Left renal cortex interstitium (tissue), 4 donors: Measurements from ENCODE around the gene LYZL4. TPM values are rescaled to one million over a fixed set of nuclear protein-coding genes. Genes with fewer than 3 reads are reported as not detected.

Source experiments
- DNase-seq, 4 donors: peaks; one replicate each; pipeline ENCODE4 v3.0.0-alpha.2; 2013; ENCODE audit warnings: low read depth in 4 of 4, low spot score in 2 of 4, missing footprints in 1 of 4
- polyA plus RNA-seq, 4 donors: library from polyadenylated mRNA; unstranded; fragments of 120-200 nt; gene quantifications; one replicate each; pipeline ENCODE4 v1.2.1, GENCODE V29; 2013; ENCODE audit not compliant: insufficient read length in 4 of 4

LYZL4 gene
- polyA plus RNA-seq, 4 donors: not detected

DNA sequence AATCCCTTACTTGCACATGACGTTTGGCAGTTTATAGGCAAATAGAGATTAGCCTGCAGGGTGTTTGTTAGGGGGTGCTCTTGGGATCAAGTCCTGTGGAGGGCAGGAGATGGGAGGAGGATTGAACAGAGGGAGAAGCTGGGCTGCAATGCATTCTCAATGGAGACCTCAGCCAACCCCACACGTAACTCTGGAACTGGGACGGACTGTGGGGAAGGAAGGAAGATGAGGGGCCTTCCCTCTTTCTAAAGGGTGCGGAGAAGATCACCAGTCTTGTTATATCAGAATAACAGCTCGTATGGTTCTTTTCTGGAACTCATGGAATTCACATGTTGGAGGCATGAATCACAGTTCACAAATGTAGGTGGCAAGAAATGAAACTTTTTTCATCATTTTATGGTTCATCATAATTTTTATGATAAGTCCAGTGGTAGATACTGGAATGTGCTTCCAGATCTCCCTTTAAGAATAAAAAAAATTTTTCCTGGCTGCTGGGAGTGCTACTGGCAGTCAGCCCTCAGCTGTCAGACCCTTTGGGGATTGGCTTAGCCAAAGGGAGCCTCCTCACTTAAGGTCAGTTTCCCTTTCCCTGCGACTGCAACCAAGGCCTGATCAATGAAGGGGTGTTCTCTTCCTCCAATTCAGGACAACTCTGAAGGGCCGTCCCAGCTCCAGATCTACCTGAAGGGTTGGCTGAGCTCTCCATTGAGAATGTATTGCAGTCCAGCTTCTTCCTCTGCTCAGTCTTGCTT, 20.5 kb upstream of the LYZL4 start:
- DNase-seq: no peak

DNA sequence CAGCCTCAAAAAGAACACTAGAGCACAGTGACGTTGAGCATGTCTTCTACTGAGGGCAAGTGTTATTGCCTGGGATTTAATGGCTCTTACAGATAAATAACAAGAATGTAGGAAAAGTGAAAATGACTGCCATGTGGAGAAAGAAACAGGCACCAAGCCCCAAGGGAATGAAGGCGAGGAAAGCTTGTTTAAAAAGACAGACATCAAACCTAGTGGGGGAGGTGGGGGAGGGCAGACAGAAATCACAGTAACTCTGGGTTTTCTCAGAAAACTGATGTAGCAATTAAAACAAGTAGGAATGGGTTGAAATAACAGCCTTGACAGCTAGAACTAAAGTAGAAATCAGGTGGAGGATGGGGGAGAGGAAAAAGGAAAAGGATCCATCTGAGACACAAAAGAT, 18.4 kb upstream of the LYZL4 start:
- no peak for DNase-seq

DNA sequence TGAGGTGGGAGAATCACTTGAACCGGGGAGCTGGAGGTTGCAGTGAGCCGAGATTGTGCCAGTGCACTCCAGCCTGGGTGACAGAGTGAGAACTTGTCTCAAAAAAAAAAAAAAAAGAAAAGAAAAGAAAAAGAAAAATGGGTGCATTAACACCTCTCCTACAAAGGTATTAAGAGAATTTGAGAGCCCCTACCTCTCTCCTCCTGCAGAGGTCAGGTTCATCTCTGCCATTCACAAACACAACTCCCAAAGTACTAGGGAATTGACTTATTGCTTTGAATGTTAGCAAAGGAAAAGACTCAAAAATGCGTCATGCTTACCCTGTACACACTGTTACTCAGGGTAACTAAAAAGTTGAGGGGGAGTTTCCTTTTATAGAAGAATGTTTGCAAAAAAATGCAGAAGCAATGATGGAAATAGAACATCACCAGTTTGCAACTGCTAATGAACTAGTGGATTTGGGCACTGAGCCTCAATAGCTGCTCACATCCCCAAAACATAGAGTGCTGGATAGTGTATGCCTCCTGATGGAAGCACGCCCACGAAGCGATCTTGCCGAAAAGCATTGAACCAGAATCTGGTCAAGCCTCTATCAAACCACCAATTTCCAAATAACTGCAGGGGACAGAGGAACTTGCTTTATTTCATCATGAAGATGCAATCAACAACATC, 15.5 kb upstream of the LYZL4 start:
- no peak for DNase-seq

DNA sequence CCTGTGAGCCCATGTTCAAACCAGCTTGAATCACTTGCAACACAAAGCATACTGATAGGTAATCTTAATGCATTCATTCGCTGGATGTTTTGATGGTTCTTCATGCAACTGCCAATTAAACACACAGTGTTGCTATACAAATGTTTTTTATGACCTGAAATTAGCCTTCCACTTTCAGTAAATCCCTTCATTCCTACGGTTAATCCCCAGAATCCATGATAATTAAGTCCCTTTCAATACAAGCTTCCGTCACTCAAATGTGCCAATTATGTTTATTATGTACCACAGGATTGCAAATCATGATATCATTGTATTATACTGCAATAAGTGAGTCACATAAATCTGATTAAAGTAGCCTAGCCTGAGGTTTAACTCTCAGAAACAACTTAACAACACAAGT, 14.5 kb upstream of the LYZL4 start:
- DNase-seq: no peak

DNA sequence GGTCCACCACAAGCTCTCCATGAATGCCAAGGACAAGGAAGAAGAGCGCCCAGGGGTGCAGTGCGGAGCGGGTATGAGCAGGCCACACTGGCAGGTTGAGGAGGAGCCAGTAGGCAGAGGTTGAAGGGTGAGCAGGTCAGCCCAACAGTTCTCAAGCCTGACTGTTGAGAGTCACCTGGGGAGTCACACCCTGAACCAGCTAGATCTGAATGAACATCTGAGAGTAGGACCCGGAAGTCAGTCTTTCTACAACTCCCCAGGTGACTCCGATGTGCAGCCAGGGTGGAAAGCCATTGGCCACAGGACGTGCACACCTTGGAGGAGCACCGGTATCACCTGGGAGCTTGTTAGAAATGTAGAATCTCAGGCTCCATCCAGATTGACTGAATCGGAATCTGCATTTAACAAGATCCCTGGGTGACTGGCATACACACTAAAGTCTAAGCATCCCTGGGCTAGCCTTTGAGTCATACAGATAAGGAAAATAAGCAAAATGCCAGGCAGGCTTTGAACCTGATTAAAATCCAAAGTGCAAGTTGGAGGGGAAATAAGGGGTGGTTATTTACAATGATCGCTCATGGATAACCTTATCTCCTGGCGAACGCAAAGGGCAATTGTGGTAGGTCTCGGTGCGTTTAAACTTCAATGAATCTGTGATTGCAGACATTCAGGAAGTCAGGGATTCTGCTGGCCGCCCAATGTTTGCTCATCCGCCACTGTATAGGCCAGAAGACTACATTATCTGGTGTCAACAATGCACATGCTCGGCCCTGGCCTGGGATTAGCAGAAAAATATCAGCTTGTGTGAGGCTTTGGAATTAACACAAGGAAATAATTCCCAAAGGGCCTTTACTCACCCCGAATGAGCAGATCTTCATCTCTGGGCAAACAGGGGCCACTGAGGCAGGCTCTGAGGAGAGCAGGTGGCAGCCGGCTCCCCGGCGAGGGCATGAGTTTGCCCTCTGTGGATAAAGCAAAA, 11.7 kb upstream of the LYZL4 start:
- no peak for DNase-seq

DNA sequence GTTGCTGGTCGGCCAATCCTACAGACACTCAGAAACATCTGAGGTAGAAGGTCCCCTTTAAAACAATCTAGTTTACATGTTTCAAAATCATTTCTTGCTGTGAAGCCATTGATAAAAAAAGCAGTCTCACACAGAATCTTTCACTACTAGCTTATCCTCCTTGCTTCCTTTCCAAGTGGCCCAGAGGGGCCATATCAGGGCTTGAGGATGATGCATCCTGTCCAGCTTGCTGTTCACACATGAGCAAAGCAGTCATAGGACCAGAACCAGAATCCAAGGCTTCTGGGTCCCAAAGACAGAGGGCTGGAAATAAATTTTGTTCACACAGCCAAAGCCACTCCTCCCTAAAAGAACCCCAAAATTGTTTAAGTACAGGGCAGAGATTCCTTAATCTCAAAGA, 9.2 kb upstream of the LYZL4 start:
- DNase-seq: no peak

DNA sequence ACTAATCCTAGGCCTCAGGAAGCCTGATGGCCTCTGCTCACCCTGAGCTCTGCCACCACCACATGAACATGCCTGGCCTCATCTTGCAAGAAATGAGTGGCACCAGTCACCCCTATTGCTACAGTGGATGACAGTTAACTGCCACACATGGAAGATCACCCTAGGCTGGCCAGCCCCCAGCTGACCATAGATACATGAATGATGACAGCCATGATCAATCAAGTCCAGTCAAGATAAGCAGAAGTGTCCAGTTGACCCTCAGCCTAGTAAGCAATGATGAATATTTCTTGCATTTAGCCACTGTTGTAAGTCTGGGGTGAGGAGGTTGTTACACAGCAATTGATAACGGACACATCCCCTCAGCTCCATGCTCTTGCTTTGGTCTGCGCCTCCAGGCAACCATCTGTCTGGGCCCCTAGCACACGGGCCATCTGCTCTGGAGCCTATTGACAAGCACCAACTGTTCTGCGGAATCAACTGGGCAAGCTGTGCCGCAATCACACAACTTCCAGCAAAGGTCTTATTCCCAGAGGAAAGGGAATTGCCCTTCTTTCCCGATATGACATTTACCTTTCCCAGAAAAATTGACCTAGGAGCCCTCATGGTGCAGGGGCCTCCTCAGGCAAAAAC, 2.2 kb upstream of the LYZL4 start:
- no peak for DNase-seq

DNA sequence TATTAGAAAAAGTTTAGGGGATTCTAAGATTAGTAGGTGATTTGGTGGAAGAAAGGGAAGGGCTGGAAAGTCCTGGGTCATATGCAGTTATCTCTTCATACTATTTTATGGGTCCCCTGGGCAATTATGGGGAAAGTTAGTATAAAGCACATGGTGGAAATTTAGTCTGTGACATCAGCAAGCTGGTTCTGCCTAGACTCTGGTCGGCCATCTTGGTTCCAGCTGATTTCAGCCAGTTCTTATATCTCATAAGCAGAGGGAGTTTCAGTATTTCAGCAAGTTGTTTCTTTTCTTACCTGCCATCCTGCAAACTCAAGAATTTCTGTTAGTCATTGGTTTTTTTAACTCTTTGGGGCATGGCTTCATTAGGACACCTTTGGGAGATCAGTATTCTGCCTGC, 1.0 kb upstream of the LYZL4 start:
- no peak for DNase-seq

DNA sequence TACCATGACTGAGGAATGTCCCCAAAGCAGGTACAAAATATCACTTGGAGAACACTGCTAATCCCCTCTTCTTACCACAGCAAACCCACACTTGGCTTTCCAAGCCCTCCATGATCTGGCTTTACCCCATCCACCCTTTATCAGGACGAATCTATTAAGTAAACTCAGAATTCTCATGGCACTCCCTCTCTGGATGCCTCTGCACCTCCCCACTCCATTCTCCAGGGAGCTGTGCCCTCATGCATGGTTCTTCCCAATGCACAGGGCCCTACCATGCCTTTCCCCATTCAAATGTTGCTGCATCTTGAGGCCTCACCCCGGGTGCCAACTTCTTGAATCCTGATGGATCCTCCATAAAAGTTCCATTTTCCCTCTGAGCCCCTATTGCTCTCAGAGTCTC, 2.3 kb downstream of the LYZL4 start:
- no peak for DNase-seq

DNA sequence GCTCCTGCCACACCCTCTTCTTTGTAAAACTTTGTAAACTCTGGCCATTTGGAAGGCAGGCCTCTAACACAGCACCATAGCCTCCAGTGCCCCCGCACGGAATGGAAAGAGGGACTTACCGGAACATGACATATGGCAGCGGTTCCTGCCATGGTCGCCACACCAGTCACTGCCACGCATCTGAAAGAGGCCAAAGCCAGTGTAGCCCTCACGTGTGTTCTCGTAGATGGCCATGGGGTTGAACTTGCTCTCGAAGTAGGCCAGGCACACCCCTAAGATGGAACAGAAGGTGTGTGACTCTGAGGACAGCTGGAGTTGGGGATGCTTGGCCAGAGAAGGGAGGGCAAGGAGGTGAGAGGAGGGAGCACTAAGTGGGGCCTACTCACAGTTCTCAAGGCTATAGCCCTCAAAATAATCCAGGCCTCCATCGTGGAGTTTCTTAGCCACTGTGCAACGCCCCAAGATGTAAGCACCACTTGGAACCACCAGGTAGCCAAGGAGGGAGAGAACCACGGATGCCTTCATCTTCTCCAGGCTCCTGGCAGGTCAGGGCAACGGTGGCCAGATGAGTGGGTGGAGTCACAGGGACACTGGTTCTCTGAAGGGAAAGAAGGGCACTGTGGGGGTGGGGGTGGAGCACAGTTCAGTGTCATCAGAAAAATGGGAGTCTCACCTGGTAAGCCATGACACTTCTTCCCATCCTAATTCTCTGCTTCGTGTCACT, 3.5 kb downstream of the LYZL4 start:
- no peak for DNase-seq

DNA sequence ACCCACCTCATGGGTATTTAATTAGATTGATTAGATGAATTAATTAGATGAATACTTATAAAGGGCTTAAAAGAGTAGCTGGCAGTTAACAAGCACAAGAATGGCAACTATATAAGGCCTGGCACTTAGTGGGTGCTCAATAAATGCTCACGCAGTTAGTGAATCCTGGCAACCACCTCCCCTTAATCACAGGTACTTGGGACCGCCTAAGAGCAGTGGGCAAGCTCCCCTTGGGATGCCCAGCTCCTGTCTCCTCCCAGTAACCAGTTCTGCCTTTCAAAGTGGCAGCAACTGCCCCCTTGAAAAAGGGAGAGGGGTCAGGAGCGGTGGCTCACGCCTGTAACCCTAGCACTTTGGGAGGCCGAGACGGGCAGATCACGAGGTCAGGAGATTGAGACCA, 4.6 kb downstream of the LYZL4 start:
- no peak for DNase-seq

DNA sequence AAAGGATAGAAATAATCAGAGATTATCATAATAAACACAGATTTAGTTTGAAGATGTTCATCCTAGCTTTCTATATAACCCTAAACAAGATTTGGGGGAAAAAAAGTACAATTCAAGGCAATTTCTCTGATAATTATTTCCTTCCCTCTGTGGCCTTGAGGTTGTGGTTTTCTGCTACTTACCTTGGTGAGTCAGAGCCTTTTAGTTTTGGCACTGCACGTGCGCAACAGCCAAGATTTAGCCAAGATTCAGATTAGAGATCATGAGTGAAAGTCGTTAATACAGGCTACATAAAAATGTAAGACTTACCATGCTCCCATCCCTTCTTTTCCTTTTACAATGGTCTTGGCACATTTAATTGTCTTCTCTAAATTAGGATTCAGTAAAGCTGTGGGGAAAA, 6.7 kb downstream of the LYZL4 start:
- DNase-seq: no peak

DNA sequence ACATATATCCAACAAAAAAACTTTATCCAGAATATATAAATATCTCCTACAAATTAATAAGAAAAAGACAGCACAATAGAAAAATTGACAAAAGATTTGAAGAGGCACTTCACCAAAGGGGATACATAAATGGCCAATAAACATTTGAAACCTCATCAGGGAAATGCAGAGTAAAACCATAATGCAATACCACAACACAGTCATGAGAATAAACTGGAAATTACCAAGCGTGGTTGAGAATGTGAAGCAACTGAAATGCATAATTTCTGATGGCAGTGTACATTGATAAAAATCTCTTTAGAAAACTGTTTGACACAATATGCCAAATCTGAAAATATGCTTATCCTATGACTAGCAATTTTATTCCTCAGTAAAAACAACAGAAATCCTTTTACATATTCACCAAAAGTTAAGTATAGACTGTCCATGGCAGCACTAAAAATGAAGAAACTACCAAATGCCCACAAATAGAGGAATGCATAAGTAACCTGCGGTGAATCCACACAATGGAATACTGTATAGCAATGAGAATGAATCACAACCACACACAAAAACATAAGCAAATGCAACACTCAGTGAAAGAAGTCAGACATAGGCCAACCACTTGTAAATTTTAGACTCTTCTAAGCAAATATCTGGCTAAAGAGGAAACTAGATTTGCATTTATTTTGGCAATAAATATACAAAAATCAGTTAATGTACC, 7.9 kb downstream of the LYZL4 start:
- DNase-seq: no peak

DNA sequence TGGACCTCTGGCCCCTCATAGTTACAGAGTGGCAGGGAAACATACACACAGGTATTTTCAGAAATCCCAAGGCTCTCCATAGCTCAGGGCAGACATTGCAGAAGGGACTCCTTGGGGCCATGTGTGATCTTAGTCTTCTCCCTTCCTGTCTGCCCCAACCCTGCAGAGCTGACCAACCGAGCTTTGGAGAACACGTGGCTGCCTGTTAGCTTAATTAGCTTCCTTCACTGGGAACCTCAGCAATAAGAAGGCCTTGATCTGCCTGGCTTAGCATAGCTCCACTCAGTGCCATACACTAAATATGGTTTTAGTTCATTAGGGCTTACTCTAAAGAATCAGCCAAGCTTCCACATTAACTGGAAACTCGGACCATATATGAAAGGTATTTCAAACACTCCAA, 12.3 kb downstream of the LYZL4 start:
- DNase-seq: no peak

DNA sequence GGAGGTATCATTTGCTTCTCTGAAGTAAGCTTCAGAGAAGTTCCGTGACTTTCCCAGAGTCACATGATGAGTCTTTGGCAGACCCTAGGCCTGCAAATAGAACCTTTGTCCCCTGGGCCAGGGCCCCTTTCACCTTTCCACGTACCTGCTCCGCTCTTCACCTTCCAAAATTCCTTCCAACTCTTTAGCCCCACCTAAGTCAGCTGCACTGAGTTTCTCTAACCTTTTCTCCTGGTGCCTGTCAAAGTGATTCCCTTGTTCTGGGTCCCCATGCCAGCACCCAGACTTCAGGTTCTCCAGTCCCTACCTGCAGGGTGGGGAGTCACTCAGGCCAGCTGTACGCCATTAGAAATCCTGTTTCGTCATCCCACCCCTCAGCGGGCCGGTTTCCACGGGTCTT, 12.8 kb downstream of the LYZL4 start:
- DNase-seq: no peak

DNA sequence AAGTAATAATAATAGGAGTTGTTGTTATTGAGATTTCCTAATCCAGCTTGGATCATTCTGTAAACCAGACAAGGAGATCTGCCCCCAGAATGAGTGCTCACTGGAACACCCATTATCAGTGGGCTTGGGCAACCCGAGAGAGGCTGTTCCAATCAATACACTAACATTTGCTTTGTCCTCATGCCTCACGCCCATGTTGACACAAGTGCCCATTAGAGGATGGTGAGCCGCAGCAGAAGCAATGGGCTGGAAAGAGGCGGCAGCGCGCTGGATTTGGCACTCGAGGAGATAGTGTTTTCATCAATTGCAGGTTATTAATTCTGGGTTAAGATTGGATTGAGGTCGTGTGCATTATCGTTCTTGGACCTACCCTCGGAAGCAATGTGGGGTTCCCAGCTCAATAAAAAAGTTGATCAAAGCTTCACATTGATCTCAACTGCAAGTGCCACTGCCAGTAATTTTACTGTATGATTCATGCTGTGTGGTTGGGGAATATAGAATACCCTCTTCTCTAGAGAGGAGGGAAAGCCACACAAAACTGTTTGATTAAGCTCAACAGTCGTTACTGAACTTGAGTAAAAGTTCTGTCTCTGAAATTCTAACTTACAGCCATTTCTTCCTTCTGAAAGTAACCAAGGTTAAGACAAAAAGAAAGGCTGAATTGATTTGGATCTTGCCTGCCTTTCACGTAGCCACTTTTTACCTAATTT, 15.7 kb downstream of the LYZL4 start:
- no peak for DNase-seq

DNA sequence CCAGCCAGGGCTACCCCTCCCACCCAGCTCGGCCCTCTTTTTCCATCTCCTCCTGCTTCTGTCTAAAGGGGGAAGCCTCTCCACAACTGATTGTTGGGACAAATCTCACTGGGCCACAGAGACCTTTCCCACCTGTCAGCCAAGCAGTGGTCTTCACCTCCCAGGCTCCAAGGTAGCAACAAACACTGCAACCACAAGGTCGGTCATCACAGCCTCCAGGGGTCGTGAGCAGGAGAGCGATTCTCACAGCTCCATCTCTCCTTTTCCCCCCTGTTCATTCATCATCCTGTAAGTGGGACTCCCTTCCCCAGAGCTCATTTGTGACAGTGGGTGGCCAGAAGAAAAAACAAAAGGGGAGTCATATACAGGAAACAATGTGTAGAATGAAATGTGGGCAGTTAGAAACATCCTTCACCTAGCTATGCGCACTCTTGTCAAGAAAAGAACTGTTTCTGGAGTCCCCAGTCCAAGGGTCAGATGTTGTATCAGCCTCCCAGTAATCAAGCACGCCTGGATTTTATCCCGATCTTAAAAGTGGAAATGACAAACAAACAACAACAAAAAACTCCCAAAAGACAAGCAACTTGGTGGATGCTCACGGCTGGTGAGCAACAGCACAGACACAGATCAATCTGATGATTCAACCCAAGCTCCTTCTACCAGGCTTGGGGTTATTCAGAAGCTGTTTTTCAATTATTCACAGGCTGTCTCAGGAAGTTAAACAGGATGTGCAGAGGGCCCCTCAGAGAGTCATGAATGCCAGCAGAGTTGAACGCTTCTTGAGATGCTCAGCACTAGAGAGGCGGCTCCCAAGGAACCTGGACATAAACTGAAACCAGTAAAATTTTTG, 22.4 kb downstream of the LYZL4 start:
- DNase-seq: no peak

DNA sequence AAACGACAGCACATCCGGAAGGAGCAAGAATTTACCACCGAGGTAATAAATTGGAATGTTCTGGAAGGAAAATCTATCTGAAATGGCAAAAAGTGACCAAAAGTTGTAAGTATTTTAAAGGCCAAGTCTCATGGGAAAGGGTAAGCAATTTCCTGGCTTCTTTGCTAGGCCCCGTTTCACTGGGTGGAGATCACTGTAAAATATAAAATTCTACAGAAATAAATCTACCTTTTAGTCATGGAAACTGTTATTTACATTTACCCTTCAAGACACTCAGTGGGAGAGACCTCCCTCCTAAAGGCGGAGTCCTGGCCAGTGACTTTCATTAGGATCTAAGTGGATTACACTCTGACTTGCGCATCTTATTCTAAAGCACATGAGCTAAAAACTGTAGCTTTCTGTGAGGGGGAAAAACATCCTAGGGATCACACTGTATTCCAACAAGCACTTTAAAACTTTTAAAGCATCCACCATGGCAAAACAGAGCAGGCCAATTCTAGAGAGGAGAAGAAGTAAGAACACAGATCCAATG, 28.8 kb downstream of the LYZL4 start:
- no peak for DNase-seq
